ENCODE data around the gene GULP1.

Gene GULP1

GRCh38 chr2:188345020-188345419, 53.3 kb downstream of the GULP1 start:
- POLR2A ChIA-PET = no interaction called here
- no peaks in the 10 kb centered on the region for H3K36me3 ChIP-seq (ENCODE audit: control insufficient read depth in 2 of 2, insufficient read depth in 1 of 2, low read length in 2 of 2)
- H3K4me1 ChIP-seq (ENCODE audit: control insufficient read depth, insufficient read depth, low read length) = peaks cover 7% of the 10 kb centered on the region; the same call in 1 of the 2 replicates
- H3K9me3 ChIP-seq (ENCODE audit: control insufficient read depth, insufficient read depth, low read depth, low read length) = no peaks in the 10 kb centered on the region
- CTCF ChIA-PET = interaction anchor here (0.7 to 1.1 kb wide), 2 partner anchors 10 to 43 kb away, joined by 3 to 4 read pairs; no protein-coding TSS in a partner anchor
- no peak overlapping the region for H3K4me3 ChIP-seq (ENCODE audit: low read depth, low read length)
- H3K27ac ChIP-seq (ENCODE audit: extremely low read depth, low read depth, low read length) = no peak overlapping the region
- no peak for TF ChIP-seq ZNF426 (tag by site-specific recombination; IDR thresholded peaks at IDR 0.05)
- TF ChIP-seq ZNF37A (tag by site-specific recombination; IDR thresholded peaks at IDR 0.05) = no peak
- TF ChIP-seq ZFP41 (tag by site-specific recombination; IDR thresholded peaks at IDR 0.05; ENCODE audit: borderline replicate concordance) = no peak
- no peak for TF ChIP-seq OVOL3 (tag by site-specific recombination; IDR thresholded peaks at IDR 0.05)
- no peak for TF ChIP-seq ZNF707 (tag by site-specific recombination; IDR thresholded peaks at IDR 0.05)
- no peak for TF ChIP-seq ZNF785 (tag by site-specific recombination; IDR thresholded peaks at IDR 0.05)
- TF ChIP-seq SCRT2 (tag by site-specific recombination; IDR thresholded peaks at IDR 0.05) = no peak
- TF ChIP-seq ZNF513 (tag by site-specific recombination; IDR thresholded peaks at IDR 0.05) = no peak

GRCh38 chr2:188345426-188345825, 53.8 kb downstream of the GULP1 start:
- POLR2A ChIA-PET = no interaction called here
- H3K4me1 ChIP-seq (ENCODE audit: control insufficient read depth, insufficient read depth, low read length) = peaks cover 7% of the 10 kb centered on the region; the same call in 1 of the 2 replicates
- TF ChIP-seq ZNF473 (tag by site-specific recombination; IDR thresholded peaks at IDR 0.05) (no peak), REPIN1 (tag by site-specific recombination; IDR thresholded peaks at IDR 0.05; ENCODE audit: low read depth) (no peak), ZBTB6 (tag by site-specific recombination; IDR thresholded peaks at IDR 0.05) (no peak), ZNF501 (tag by site-specific recombination; IDR thresholded peaks at IDR 0.05) (no peak), SP7 (tag by site-specific recombination; IDR thresholded peaks at IDR 0.05) (no peak), HOXC10 (CRISPR knock-in tag; IDR thresholded peaks at IDR 0.05) (no peak), ZNF157 (tag by site-specific recombination; IDR thresholded peaks at IDR 0.05) (no peak)
- H3K36me3 ChIP-seq (ENCODE audit: control insufficient read depth in 2 of 2, insufficient read depth in 1 of 2, low read length in 2 of 2) = no peaks in the 10 kb centered on the region
- no peak overlapping the region for H3K4me3 ChIP-seq (ENCODE audit: low read depth, low read length)
- no peak overlapping the region for H3K27ac ChIP-seq (ENCODE audit: extremely low read depth, low read depth, low read length)
- CTCF ChIA-PET = interaction anchor here (1.1 kb wide), 1 partner anchor 43 kb away, joined by 4 read pairs; no protein-coding TSS in a partner anchor
- H3K9me3 ChIP-seq (ENCODE audit: control insufficient read depth, insufficient read depth, low read depth, low read length) = no peaks in the 10 kb centered on the region

DNA sequence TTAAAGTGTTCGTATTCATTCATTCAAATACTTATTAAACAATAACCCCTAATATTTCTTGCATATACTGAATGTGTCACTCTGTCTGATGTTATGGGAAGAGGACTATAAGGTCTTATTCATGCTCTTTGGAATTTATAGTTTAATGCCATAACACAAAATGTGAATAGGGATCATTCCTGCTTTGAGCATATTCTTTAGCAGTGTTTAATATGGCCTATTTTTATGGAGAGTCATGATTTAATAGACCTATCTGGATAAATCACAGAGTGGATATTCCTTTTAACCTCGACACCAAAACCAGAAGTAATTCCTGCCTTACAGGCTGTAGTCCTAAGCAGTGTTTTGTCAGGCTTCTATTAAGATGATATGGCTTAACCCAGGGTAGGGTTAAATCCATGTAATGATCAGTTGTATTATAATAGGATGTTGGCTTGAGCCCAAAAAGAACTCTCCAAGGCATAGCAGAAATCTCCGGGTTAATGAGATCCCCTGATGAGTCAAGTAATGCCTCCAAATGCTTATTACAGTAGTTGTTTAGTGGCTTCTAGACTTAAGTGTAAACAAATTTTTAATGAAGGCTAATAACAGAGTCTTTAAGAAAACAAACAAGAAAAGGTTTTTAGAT, 54.3 kb downstream of the GULP1 start:
- H3K36me3 ChIP-seq (ENCODE audit: control insufficient read depth in 2 of 2, insufficient read depth in 1 of 2, low read length in 2 of 2) = no peaks in the 10 kb centered on the region
- CTCF ChIA-PET = no interaction called here
- no peak overlapping the region for H3K27ac ChIP-seq (ENCODE audit: extremely low read depth, low read depth, low read length)
- no peaks in the 10 kb centered on the region for H3K9me3 ChIP-seq (ENCODE audit: control insufficient read depth, insufficient read depth, low read depth, low read length)
- POLR2A ChIA-PET = no interaction called here
- H3K4me3 ChIP-seq (ENCODE audit: low read depth, low read length) = no peak overlapping the region
- peaks cover 7% of the 10 kb centered on the region; the same call in 1 of the 2 replicates for H3K4me1 ChIP-seq (ENCODE audit: control insufficient read depth, insufficient read depth, low read length)
- TF ChIP-seq ZNF670 (tag by site-specific recombination; IDR thresholded peaks at IDR 0.05; ENCODE audit: low read depth) (no peak), ZNF777 (tag by site-specific recombination; IDR thresholded peaks at IDR 0.05; ENCODE audit: borderline replicate concordance) (no peak), ZNF585B (tag by site-specific recombination; IDR thresholded peaks at IDR 0.05) (no peak), ZNF792 (tag by site-specific recombination; IDR thresholded peaks at IDR 0.05) (no peak), WT1 (tag by site-specific recombination; IDR thresholded peaks at IDR 0.05) (no peak), ZNF175 (tag by site-specific recombination; IDR thresholded peaks at IDR 0.05) (no peak)
- TF ChIP-seq, protein P1, sequence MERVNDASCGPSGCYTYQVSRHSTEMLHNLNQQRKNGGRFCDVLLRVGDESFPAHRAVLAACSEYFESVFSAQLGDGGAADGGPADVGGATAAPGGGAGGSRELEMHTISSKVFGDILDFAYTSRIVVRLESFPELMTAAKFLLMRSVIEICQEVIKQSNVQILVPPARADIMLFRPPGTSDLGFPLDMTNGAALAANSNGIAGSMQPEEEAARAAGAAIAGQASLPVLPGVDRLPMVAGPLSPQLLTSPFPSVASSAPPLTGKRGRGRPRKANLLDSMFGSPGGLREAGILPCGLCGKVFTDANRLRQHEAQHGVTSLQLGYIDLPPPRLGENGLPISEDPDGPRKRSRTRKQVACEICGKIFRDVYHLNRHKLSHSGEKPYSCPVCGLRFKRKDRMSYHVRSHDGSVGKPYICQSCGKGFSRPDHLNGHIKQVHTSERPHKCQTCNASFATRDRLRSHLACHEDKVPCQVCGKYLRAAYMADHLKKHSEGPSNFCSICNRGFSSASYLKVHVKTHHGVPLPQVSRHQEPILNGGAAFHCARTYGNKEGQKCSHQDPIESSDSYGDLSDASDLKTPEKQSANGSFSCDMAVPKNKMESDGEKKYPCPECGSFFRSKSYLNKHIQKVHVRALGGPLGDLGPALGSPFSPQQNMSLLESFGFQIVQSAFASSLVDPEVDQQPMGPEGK (tag by site-specific recombination; IDR thresholded peaks at IDR 0.05) = no peak
- TF ChIP-seq, protein P2, sequence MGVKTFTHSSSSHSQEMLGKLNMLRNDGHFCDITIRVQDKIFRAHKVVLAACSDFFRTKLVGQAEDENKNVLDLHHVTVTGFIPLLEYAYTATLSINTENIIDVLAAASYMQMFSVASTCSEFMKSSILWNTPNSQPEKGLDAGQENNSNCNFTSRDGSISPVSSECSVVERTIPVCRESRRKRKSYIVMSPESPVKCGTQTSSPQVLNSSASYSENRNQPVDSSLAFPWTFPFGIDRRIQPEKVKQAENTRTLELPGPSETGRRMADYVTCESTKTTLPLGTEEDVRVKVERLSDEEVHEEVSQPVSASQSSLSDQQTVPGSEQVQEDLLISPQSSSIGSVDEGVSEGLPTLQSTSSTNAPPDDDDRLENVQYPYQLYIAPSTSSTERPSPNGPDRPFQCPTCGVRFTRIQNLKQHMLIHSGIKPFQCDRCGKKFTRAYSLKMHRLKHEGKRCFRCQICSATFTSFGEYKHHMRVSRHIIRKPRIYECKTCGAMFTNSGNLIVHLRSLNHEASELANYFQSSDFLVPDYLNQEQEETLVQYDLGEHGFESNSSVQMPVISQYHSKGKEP (tag by site-specific recombination; IDR thresholded peaks at IDR 0.05) = no peak
- TF ChIP-seq, protein P3, sequence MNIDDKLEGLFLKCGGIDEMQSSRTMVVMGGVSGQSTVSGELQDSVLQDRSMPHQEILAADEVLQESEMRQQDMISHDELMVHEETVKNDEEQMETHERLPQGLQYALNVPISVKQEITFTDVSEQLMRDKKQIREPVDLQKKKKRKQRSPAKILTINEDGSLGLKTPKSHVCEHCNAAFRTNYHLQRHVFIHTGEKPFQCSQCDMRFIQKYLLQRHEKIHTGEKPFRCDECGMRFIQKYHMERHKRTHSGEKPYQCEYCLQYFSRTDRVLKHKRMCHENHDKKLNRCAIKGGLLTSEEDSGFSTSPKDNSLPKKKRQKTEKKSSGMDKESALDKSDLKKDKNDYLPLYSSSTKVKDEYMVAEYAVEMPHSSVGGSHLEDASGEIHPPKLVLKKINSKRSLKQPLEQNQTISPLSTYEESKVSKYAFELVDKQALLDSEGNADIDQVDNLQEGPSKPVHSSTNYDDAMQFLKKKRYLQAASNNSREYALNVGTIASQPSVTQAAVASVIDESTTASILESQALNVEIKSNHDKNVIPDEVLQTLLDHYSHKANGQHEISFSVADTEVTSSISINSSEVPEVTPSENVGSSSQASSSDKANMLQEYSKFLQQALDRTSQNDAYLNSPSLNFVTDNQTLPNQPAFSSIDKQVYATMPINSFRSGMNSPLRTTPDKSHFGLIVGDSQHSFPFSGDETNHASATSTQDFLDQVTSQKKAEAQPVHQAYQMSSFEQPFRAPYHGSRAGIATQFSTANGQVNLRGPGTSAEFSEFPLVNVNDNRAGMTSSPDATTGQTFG (tag by site-specific recombination; IDR thresholded peaks at IDR 0.05; ENCODE audit: borderline replicate concordance) = no peak

Measured in HEK293 (cell line).